ENCODE data around the gene SEMA3G.

Gene SEMA3G

DNA sequence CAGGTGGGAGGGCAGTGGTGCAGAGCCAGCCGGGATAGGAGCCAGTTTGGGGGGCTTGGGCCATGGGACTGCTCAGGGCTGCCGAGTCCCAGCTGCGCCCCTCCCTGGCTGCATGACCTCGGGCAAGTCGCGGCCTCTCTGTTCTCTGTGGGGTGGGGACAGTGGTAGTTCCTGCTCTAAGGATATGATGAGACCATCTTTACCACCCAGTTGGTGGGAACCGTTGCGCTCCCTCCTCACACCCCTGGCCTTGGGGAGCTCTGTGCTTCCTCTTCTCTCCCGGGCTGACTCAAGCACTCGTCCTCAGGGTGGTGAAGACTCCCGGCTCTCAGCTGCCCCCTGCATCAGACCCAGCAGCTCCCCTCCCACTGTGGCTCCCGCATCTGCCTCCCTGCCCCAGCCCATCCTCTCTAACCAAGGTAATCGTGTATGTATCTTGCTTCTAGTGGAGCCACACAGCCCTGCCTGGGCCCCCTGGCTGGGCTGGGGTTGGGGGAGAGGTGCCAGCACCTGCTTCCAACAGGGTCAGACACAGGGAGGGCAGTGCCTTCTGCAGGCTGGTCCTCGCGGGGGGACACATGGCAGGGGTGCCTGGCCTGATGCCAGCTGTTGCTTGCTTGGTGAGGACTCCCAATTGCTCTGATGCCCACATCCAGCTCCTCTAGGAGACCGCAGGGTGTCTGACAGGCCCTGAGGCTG lies 35.1 kb upstream of the SEMA3G start:
- in situ Hi-C loops (cut with MboI; ENCODE audit: low sequenced_read_pairs): no loop called here

DNA sequence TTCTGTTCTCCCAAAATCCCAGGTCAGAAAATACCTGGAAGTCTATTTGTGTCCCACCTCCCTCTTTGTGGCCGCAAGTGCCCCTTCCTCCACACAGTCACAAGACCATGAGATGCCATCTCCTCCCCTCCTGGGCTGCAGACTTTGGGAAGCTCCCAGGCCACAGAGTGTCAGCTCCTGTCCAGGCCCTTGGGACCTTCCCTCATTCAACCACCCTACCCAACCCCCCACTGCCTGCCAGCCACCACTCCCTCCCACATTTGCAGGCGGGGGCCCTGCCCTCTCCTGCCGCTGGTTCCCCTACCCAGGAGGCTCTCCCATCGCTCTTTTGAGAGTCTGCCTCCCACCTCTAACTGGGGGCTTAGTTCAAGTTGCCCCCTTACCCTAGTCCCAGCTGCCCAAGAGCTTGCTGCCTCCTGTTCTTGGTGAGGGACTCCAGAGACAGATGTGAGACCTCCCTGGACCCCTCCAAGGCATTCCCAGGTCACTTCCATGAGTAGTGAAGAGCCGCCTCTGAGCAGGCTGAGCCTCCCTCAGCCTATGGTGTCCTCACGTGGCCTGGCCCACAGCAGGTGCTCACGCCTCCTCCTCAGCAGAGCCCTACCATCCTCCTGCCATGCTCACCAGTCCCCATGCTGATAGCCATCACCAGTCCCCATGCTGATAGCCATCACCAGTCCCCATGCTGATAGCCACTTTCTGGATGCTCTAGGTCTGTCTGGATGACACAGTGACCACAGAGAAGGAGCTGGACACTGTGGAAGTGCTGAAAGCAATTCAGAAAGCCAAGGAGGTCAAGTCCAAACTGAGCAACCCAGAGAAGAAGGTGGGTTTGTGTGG lies 34.4 kb upstream of the SEMA3G start:
- in situ Hi-C loops (cut with MboI; ENCODE audit: low sequenced_read_pairs): no loop called here

DNA sequence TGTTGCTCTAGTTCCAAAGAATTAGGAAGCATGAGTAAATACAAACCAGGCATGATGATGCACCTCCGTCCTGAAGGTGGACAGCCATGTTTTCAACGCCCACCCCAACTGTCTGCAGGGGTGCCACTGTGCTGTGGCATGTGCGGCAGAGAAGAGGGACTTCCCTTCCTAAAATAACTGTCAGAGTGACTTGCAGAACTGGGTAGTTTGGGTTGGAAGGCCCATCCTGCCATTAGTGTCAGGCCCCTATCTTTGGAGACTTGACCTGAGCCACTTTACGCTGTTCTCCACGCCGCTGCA lies 32.8 kb upstream of the SEMA3G start:
- in situ Hi-C loops (cut with MboI; ENCODE audit: low sequenced_read_pairs): no loop called here

DNA sequence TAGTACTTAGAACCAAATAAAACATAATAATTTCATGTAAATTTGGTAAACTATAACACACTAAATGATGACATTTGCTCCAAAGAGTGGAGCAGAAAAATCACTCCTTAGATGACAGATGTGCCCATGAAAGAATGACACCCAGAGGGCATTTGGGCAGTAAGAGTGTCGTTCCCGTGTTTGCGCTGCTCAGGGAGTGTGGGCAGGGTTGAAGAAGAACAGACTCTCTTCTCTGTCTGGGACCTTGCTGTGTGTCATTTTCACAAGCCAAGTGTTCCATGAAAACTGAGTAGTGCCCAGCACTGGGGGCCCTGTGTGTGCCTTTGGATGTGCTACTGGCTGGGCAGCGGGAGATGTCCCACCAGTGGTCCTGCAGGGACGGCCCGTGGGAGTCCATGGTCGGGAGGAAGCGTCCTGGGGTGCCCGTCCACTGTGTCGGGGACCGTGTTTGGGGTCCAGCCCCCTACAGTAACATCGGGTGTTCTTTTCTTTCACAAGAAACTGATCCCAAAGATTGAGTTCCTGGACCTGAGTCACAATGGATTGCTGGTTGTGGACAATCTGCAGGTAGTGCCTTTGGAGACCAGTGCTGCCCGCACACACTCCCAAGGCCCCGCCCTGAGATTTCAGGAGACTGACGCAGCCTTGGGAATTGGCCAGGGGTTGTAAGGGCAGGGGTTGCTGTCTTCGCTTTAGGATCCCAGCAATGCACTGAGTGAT lies 32.3 kb upstream of the SEMA3G start:
- in situ Hi-C loops (cut with MboI; ENCODE audit: low sequenced_read_pairs): no loop called here

DNA sequence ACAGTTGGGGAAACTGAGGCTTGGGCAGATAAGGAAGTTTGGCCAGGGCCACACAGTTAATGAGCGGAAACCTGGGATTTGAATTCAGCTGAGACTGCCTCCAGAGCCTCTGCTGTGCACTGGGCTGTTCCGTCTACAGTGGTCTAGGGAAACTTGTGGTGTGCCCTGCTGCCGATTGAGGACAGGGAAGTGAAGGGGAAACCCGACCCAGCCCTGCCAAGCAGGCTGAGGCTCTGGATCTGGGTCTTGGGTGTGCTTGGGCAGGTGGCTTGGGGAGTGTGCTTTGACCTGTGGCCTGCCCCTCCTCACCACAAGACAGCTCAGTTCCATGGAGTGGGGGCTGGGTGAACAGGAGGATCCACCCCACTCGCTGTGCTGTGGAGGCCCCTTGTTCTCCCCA lies 28.1 kb upstream of the SEMA3G start:
- in situ Hi-C loops (cut with MboI; ENCODE audit: low sequenced_read_pairs): no loop called here

DNA sequence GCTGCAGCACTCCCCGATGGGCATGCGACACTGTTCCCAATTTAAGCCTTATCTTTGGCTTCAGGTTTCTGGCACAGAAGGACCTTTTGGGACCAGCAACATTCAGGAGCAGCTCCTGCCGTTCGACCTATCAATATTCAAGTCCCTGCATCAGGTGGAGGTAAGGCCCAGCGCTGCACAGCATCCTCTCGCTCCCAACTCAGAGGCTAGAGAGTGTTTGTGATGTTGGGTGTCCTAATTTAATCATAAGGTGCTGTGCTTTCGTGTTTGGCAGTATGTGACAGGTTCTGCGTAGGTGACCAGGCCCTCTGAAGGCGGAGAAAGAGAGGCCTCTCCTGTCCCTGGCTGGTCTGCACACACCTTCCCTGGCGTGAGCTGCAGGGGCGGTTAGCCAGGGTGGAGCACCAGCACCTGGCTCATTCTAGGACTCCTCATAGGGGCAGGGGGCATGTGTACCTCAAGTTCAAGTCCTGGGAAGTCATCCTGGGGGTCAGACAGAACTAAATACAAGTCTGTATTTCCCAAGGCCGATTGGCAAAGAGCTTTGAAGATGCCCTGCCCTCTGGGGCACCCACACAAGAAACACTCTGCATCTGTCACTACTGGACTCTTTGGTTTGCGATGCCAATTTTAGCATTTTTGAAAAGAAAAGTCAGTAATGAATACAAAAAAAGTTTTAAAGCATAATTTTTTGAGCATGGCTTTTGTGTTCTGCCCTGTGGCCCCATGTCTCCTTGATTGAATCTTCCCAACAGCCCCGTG lies 27.5 kb upstream of the SEMA3G start:
- in situ Hi-C loops (cut with MboI; ENCODE audit: low sequenced_read_pairs): no loop called here

DNA sequence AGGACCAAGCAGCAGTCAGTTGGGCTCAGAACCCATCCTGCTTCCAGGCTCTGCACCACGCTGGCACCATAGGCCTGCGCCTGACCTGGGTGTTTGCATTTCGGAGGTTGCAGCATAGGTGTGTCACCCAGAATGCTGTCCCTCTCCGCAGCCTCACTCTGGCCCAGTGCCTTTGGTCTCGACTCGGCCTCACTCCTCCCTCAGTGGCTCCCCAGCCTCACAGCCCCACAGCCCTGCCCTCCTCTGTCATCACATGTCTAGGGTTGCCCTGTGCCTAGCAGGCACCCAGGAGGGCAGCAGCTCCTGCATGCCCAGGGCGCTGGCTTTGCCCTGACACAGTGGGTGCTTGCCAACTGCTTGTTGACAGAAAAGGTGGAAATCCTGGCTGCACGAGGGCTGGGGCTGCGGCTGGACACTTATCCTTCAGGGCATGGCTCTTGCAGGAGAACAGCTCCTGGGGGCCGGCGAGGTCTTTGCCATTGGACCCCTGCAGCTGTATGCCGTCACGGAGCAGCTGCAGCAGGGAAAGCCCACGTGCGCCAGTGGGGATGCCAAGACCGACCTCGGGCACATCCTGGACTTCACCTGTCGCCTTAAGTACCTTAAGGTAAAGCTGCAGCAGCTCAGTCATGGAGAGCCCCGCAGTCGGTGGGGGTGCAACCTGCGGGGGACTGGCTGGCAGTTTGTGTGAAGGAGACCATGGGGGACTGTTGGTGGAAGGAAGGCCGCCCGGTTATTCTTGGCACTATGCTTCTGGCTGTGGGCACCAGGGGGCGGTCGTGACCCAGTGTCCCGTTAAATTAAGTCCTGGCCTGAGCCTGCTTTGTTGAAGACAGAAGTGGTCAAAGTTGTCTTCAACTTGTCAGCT lies 26.7 kb upstream of the SEMA3G start:
- in situ Hi-C loops (cut with MboI; ENCODE audit: low sequenced_read_pairs): no loop called here

DNA sequence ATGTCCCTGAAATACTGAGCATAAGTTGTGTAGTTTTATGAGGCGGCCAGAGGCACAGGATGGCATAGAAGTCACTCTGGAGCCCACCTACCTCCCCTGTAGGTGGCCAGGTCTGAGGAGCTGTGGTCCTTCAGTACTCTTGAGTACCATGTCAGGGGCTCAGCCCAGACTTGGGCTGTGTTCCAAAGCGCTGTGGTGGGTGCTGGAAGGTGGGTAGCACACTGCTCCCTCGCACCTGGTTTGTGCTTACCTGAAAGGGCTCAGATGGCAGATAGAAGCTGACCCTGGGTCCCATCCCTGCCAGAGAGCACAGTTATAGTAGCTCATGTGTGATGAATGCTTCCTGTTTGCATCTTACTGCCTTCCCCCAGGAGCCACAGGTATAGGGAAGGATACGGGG lies 26.0 kb upstream of the SEMA3G start:
- in situ Hi-C loops (cut with MboI; ENCODE audit: low sequenced_read_pairs): no loop called here

DNA sequence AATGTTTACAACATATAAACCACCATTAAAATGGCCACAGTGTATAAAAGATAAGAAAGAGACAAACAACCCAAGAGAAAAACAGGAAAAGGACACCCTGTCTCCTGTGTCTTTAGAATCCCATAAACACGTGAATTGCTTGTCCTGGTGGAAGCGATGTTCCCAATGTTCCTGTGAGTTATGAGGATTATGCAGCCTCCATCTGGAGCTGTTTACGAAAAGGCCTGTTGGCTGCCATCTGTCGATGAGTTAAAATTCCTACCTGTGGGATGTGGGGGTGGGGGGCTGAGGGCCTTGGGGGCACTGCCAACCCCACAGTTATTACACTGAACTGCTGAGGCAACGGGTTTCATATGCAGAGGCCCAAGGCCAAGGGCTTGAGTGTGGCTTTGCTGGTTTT lies 24.1 kb upstream of the SEMA3G start:
- in situ Hi-C loops (cut with MboI; ENCODE audit: low sequenced_read_pairs): no loop called here

DNA sequence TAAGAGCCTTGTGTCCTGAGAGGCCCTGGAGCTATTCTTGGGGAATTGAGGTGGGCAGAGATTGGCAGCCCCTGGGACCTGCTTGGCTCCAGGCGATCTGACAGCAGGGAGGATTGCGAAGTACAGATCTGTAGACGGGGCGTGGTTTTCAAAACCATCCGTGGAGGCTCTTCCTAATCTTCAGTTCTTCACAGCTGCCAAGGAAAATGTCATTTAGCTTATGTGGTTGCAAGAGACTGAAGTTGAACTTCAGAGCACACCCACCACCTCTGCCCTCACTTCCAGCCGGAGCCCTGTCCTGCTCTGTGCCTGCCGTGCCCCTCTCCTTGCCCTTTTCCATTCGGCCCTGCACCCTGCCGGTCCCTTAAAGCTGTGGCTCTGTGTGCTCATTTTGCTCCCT lies 23.4 kb upstream of the SEMA3G start:
- in situ Hi-C loops (cut with MboI; ENCODE audit: low sequenced_read_pairs): no loop called here

DNA sequence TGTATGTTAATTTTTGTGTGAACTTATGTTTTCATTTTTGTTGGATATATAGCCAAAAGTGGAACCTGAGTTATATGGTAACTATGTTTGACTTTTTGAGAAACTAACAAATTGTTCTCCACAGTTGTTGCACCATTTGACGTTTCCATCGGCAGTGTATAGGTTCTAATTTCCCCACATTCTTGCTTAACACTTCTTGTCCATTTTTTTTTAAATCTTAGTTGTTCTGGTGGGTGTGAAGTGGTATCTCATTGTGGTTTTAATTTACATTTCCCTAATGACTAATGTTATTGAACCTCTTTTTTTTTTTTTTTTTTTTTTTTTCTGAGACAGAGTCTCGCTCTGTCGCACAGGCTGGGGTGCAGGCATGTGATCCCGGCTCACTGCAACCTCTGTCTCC lies 18.5 kb upstream of the SEMA3G start:
- in situ Hi-C loops (cut with MboI; ENCODE audit: low sequenced_read_pairs): no loop called here

DNA sequence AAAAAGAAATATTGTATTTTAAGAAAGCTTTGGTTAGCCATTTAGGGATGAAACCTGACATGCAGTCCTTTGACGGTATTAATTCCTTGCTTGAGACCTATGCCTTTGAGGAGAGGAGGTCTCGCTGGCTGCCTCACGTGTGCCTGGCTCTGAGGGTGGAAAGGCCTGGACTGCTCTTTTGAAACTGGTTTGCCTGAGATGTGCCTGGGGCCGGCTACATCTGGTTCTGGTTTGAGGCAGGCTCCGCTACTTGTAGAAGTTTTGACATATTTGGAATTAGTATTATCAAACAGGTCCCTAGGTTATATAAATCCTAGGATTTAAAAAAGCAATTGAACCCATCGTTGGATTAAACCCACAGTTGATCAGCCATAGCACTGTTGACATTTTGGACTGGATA lies 17.0 kb upstream of the SEMA3G start:
- in situ Hi-C loops (cut with MboI; ENCODE audit: low sequenced_read_pairs): no loop called here

DNA sequence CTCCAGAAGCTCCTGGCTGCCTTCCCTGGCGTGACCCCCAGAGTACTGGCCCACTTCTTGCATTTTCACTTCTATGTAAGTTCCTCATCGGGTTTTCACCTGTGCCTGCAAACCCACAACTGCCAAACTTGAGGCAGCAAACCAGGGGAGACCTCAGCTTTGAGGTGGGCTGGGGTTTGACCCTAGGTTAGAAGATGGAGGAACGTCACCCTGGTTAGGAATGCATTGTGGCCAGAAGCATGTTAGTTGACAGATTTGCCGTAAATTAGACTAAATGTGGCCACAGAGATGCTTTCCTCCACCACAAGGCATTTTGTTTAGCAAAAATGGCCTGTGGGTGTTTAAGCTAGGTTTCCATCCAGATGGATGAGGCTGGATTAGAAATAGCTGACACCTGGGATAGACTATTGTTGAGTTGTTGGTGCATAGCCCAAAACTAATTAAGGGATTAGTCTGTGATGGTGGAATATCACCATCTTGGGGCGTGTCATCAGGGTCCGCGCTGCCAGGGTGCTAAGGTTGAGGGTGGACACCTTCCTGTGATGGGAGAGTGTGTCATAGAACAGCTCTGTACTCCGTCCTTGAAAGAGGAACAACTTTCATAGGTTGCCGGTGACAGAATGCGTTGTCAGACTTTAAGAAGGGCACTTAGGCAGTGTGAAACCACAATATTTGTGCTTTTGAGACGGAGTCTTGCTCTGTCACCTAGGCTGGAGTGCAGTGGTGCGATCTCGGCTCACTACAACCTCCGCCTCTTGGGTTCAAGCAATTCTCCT lies 14.1 kb upstream of the SEMA3G start:
- in situ Hi-C loops (cut with MboI; ENCODE audit: low sequenced_read_pairs): no loop called here

DNA sequence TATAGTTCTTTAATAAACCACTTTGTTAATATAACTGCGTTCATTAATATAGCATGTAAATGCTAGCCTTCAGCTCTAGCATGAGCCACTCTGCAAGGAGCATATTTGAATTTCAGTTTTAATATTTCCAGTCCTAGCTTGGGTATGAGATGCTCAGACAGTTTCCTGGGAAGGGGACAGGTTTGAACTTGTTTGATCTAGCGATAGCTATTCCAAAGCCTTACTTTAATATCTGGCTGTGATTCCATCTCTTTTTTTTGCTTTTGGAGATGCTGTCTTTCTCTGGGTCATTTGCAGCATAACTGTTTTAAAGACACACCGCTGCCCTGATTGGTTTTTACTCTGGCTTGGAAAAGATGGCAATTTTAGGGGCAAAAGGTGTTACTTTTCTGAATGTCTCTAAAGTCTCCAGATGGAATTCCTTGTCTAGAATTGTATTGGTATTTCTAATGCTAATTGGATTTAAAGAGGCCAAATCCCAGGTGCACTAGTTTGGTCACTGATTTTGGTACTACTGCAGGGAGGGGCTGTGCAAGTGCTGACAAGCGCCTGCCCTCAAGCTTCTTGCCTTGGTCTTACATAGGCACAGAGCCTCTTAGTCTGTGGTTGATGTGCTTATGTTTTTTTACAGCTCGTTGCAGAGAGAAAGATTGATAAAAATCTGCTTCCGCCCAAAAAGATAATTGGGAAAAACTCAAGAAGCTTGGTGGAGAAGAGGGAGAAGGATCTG lies 13.3 kb upstream of the SEMA3G start:
- in situ Hi-C loops (cut with MboI; ENCODE audit: low sequenced_read_pairs): no loop called here

DNA sequence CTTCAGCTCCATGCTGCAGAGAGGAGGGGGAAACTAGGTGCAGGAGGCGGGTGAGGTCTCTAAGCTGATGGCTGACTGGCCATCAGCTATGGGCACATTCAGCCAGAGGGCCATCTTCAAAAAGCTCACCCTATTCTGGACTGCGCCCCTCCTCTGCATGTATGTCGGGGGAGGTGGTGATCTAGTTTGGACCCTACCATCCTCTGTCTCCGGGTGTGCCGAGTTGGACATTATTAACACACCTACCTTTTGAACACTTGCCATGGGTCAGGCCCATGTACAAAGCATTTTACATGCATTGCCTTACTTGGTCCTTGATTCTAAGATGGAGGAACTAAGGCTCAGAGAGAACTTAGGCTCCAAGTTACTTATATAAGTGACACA lies 11.9 kb upstream of the SEMA3G start:
- in situ Hi-C loops (cut with MboI; ENCODE audit: low sequenced_read_pairs): no loop called here

DNA sequence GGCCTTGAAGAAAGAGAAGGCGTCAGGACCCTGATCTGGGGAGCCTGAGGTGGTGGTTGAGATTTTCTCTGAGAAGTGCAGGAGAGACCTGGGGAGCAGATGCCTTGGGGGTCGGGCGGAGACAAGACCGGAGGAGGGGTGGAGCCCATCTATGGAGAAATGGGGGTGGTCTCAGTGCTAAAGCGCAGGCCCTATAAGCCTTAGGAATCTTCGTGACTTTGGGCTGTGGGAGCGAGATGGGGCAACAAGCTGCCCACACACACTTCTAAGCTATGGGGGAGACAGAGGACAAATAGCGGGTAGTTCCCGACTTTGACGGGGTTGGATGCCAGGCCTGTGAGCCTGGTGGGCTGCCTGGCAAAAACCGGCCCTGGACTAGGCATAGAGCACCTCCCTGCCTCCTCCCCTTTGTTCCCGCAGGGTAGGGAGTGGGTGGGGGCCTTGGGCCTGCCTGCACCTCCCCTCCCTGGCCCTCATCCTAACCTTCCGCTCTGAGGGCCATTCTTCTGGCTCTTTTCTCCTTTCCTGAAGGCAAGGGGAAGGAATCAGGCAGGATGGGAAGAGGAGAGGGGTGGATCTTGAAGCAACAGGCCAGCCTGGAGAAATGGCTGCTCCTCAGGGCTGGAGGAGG lies 11.4 kb upstream of the SEMA3G start:
- in situ Hi-C loops (cut with MboI; ENCODE audit: low sequenced_read_pairs): no loop called here

DNA sequence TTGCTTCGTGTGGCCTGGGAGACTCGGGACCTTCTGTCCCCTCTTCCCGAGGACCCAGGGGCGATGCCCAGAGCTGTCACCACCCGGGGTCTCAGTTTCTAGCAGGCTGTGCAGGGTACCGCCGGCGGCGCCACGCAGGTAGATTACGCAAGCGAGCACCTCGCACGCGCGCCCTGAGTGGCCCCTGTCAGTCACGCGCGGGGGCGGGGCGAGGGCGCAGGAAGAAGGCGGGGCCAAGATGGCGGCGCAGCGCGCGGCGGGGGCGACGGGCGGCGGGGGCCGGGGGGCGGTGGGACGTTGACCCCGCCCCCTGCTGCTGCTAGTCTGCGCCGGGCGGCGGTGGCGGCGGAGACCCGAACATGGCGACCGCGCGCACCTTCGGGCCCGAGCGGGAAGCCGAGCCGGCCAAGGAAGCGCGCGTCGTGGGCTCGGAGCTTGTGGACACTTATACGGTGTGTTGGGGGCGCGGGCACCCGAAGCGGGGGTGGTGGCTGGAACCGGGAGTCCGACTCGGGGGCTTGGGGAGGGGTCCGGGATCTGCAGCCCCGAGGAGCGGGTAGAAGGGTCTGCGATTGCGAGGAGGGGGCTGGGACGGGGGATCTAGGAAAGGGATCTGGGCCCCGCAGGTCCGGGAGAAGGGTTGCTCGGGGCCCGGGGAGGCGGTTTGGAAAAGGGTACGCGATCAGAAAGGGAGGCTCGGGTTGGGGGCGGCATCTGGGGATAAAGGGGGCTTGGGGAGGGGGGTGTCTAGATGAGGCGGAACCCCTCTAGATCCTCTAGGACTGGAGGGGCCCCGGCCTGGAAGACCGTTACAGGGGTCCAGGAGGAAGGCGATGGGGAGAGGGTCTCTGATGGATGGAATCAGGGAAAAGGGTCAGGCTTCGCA lies 10.6 kb upstream of the SEMA3G start, which contains the start of gene NISCH:
Gene NISCH, plus strand, starts transcription at position 322 of the 886 bp plus-strand sequence. Its CDS starts 38 bp downstream, at position 360.
- in situ Hi-C loops (cut with MboI; ENCODE audit: low sequenced_read_pairs): no loop called here

DNA sequence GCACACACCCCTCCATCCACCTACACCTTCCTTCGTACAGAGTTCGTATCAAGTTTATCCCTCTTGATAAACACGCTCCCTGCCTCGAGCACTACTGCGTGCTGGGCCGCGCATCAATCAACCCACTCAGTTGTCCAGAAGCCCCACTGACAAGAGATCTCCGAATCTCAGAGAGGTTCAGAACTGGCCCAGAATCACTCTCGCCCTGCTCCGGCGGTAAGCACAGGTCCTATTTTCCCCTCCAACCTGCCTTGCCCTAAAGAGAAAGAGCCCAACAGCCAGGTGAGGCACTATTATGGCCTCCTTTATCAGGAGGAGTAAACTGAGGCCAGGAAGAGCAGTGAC lies 10.0 kb upstream of the SEMA3G start:
- in situ Hi-C loops (cut with MboI; ENCODE audit: low sequenced_read_pairs): no loop called here
